Measurements from ENCODE around the gene CACNA2D2.

Gene CACNA2D2

GRCh38 chr3:50345586-50346234, 157.7 kb downstream of the CACNA2D2 start, which contains the start of gene ZMYND10:
Gene ZMYND10 (minus strand): TSS chr3:50345732. CDS start chr3:50345579, 153 bp downstream.
- peak; percentile 94 for DNase-seq (ENCODE audit: low spot score)

GRCh38 chr3:50345008-50345407, 158.4 kb downstream of the CACNA2D2 start:
- no peak for DNase-seq (ENCODE audit: low spot score)

- DNase-seq (ENCODE audit: low spot score): no peak
Observed at GRCh38 chr3:50342813-50343633, 160.4 kb downstream of the CACNA2D2 start.

- no peak for DNase-seq (ENCODE audit: low spot score)
Observed at GRCh38 chr3:50341996-50342650, 161.3 kb downstream of the CACNA2D2 start.

- DNase-seq (ENCODE audit: low spot score): no peak
Observed at GRCh38 chr3:50341537-50341936, 161.9 kb downstream of the CACNA2D2 start.

- peak; percentile 79 for DNase-seq (ENCODE audit: low spot score)
Observed at GRCh38 chr3:50340448-50341329, 162.7 kb downstream of the CACNA2D2 start, which contains the start of gene RASSF1. Gene RASSF1 (minus strand): TSS chr3:50340836. CDS start chr3:50340805, 31 bp downstream.

GRCh38 chr3:50340147-50340447, 163.3 kb downstream of the CACNA2D2 start:
- no peak for DNase-seq (ENCODE audit: low spot score)

- DNase-seq (ENCODE audit: low spot score): peak; percentile 51
Observed at GRCh38 chr3:50339485-50340146, 163.8 kb downstream of the CACNA2D2 start.

GRCh38 chr3:50338965-50339364, 164.5 kb downstream of the CACNA2D2 start:
- DNase-seq (ENCODE audit: low spot score): no peak

- DNase-seq (ENCODE audit: low spot score): peak; percentile 99
Observed at GRCh38 chr3:50337175-50337861, 166.1 kb downstream of the CACNA2D2 start.

- DNase-seq (ENCODE audit: low spot score): peak; percentile 33
Observed at GRCh38 chr3:50336452-50337174, 166.8 kb downstream of the CACNA2D2 start.

- DNase-seq (ENCODE audit: low spot score): no peak
Observed at GRCh38 chr3:50334339-50335075, 168.9 kb downstream of the CACNA2D2 start.

- DNase-seq (ENCODE audit: low spot score): peak; percentile 52
Observed at GRCh38 chr3:50333744-50334328, 169.6 kb downstream of the CACNA2D2 start.

- no peak for DNase-seq (ENCODE audit: low spot score)
Observed at GRCh38 chr3:50331364-50331907, 172.0 kb downstream of the CACNA2D2 start.

GRCh38 chr3:50330330-50330729, 173.1 kb downstream of the CACNA2D2 start:
- no peak for DNase-seq (ENCODE audit: low spot score)

- peak; percentile 98 for DNase-seq (ENCODE audit: low spot score)
Observed at GRCh38 chr3:50327943-50328691, 175.3 kb downstream of the CACNA2D2 start, which contains the start of gene TUSC2. Gene TUSC2 (minus strand): TSS chr3:50328223. CDS start chr3:50328099, 124 bp downstream.

GRCh38 chr3:50327129-50327528, 176.3 kb downstream of the CACNA2D2 start:
- DNase-seq (ENCODE audit: low spot score): no peak

GRCh38 chr3:50326182-50326541, 177.3 kb downstream of the CACNA2D2 start:
- no peak for DNase-seq (ENCODE audit: low spot score)

Measured in AG08395 (cell line).